ENCODE results near the gene RXFP1.

DNA sequence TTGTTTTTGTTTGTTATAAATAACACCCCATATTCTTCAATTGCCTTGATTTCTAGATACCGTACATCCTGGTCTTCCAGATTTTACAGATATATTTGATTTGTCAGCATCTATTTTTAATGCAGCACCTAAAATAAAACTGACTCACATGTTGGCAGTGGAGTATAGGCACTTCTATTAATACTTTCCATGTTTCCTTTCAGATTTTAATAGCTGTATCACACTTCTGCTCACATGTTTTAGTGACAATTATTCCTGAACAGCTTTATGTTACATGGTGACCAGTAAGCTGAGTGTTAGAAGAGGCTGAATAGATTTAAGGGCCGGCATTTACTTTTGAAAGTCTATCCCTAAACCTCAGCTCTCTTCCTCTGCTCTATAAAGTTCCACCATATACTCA, 103.9 kb downstream of the RXFP1 start:
- no peak for TF ChIP-seq EZH2 (IDR thresholded peaks at IDR 0.05; ENCODE audit: insufficient read depth, poor library complexity, severe bottlenecking)
- no peak for TF ChIP-seq EZH2phosphoT487 (IDR thresholded peaks at IDR 0.05; ENCODE audit: insufficient read depth, low read depth)
